ENCODE data around the gene SLC7A6OS.

SLC7A6OS gene

DNA sequence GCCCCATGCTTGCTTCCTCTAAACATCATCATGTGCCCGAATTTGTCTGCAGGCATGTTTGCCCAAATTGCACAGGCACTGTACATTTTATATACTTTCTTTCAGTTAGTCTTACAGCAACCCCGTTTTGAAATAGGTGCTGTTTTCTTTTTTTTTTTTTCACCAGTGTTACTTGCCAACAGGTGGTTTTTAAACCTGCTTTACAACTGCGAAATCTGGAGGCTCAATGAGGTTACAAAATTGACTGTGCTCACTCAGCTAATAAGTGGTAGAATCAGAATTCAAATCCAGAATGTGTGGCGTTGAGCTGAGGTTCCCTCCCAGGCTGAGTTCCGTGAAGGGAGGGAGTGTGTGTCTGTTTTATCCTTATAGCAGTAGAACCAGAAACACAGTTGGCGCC lies 59.8 kb downstream of the SLC7A6OS start:
- H3K4me3 ChIP-seq (ENCODE audit: control insufficient read depth, low read depth, low read length): no peak overlapping the region

DNA sequence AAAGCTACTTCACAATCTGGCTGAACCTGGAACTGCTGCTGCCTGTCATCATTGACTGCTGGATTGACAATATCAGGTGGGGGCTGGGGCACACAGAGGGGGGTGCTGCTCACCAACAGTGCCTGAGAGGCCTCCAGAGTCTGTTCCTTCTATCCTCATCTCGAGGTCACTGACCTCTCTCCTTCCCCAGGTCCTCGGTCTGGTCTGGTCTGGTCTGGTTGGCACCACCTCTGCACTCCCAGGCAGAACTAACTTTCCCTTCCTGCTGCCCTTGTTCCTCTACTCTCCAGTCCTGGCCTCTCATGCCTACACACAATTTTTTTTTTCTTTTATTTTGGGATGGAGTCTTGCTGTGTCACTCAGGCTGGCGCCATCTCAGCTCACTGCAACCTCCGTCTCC lies 61.4 kb downstream of the SLC7A6OS start:
- DNase-seq (ENCODE audit: low read depth): no peak
- no peak overlapping the region for H3K4me3 ChIP-seq (ENCODE audit: control insufficient read depth, low read depth, low read length)
- TF ChIP-seq, protein P1, sequence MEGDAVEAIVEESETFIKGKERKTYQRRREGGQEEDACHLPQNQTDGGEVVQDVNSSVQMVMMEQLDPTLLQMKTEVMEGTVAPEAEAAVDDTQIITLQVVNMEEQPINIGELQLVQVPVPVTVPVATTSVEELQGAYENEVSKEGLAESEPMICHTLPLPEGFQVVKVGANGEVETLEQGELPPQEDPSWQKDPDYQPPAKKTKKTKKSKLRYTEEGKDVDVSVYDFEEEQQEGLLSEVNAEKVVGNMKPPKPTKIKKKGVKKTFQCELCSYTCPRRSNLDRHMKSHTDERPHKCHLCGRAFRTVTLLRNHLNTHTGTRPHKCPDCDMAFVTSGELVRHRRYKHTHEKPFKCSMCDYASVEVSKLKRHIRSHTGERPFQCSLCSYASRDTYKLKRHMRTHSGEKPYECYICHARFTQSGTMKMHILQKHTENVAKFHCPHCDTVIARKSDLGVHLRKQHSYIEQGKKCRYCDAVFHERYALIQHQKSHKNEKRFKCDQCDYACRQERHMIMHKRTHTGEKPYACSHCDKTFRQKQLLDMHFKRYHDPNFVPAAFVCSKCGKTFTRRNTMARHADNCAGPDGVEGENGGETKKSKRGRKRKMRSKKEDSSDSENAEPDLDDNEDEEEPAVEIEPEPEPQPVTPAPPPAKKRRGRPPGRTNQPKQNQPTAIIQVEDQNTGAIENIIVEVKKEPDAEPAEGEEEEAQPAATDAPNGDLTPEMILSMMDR (IDR thresholded peaks at IDR 0.05; ENCODE audit: control insufficient read depth, insufficient read depth, low read depth, low read length, missing control alignments): no peak

More for the DNA sequence above, 59.8 kb downstream of the SLC7A6OS start:
- no peak for DNase-seq (ENCODE audit: low read depth)
- TF ChIP-seq, protein P1 (IDR thresholded peaks at IDR 0.05; ENCODE audit: control insufficient read depth, insufficient read depth, low read depth, low read length, missing control alignments): no peak
